HEK293 (cell line): ENCODE results near the gene ANKFN1.
A peak's percentile ranks its signal among the peaks of the same experiment; 100 is the strongest.

Experiments
- CTCF ChIA-PET: fragments of 350-600 bp; formaldehyde crosslinking; extraction: SDS; loops from one replicate; lab custom pipeline; 2021; ENCODE audit warnings: antibody characterized with exemption; lab: Yijun Ruan, JAX
- POLR2A ChIA-PET: fragments of 300-600 bp; formaldehyde crosslinking; extraction: SDS; loops from one replicate; lab custom pipeline; 2020; ENCODE audit warnings: antibody characterized with exemption, inconsistent platforms; lab: Yijun Ruan, JAX
- H3K27ac ChIP-seq: fragments of 200-500 bp; sonication (Bioruptor generic); 2 replicates; pipeline ENCODE4 v1.5.1; 2014; ENCODE audit warnings: low read depth, low read length, control low read depth, inconsistent platforms; ENCODE audit errors: extremely low read depth
- H3K36me3 ChIP-seq, 2 experiments: fragments of 200-500 bp in 1 of 2; sonication (Bioruptor generic) in 1 of 2; 1 replicate in 1 of 2; 2 replicates in 1 of 2; pipeline ENCODE4 v1.5.1; 2014 to 2017; ENCODE audit warnings: inconsistent platforms in 2 of 2, low read length in 2 of 2; ENCODE audit not compliant: control insufficient read depth in 2 of 2, insufficient read depth in 1 of 2
- H3K4me1 ChIP-seq: fragments of 200-500 bp; sonication (Bioruptor generic); 2 replicates; pipeline ENCODE4 v1.5.1; 2014; ENCODE audit warnings: mild to moderate bottlenecking, low read length, inconsistent platforms; ENCODE audit not compliant: control insufficient read depth, insufficient read depth
- H3K4me3 ChIP-seq: 2 replicates; pipeline ENCODE4 v1.5.1; 2011; ENCODE audit warnings: low read depth, mild to moderate bottlenecking, control low read depth, low read length, moderate library complexity
- H3K9me3 ChIP-seq: fragments of 200-500 bp; sonication (Bioruptor generic); 2 replicates; pipeline ENCODE4 v1.5.1; 2014; ENCODE audit warnings: low read depth, low read length, inconsistent platforms; ENCODE audit not compliant: control insufficient read depth, insufficient read depth
- HOXC10 ChIP-seq: sonication (generic); formaldehyde crosslinking; IDR thresholded peaks from 2 replicates; pipeline ENCODE4 v1.8.1; 2023; ENCODE audit warnings: mild to moderate bottlenecking, missing genetic modification reagents
- KLF8 ChIP-seq: fragments of 450-650 bp; formaldehyde crosslinking; IDR thresholded peaks from 2 replicates; pipeline ENCODE4 v1.5.1; 2016; ENCODE audit warnings: missing biosample characterization, missing genetic modification characterization
- MEIS1 ChIP-seq: sonication (generic); formaldehyde crosslinking; IDR thresholded peaks from 2 replicates; pipeline ENCODE4 v1.8.1; 2022; ENCODE audit warnings: missing genetic modification reagents, mild to moderate bottlenecking, borderline replicate concordance
- ZBTB1 ChIP-seq: fragments of 450-650 bp; formaldehyde crosslinking; IDR thresholded peaks from 2 replicates; pipeline ENCODE4 v1.5.1; 2016; ENCODE audit warnings: missing biosample characterization, missing genetic modification characterization
- ZBTB20 ChIP-seq: fragments of 450-650 bp; formaldehyde crosslinking; IDR thresholded peaks from 2 replicates; pipeline ENCODE4 v1.5.1; 2016; ENCODE audit warnings: missing biosample characterization, missing genetic modification characterization
- ZBTB21 ChIP-seq: fragments of 450-650 bp; formaldehyde crosslinking; IDR thresholded peaks from 2 replicates; pipeline ENCODE4 v1.5.1; 2017; ENCODE audit warnings: missing biosample characterization, missing genetic modification characterization
- ZFHX2 ChIP-seq: fragments of 450-650 bp; formaldehyde crosslinking; conservative IDR thresholded peaks from 2 replicates; pipeline ENCODE4 v1.5.1; 2016; ENCODE audit warnings: missing biosample characterization, missing genetic modification characterization
- ZNF121 ChIP-seq: fragments of 450-650 bp; formaldehyde crosslinking; IDR thresholded peaks from 2 replicates; pipeline ENCODE4 v1.5.1; 2016; ENCODE audit warnings: missing biosample characterization, missing genetic modification characterization
- ZNF239 ChIP-seq: fragments of 450-650 bp; formaldehyde crosslinking; IDR thresholded peaks from 2 replicates; pipeline ENCODE4 v1.5.1; 2016; ENCODE audit warnings: missing biosample characterization, missing genetic modification characterization
- ZNF266 ChIP-seq: fragments of 450-650 bp; formaldehyde crosslinking; IDR thresholded peaks from 2 replicates; pipeline ENCODE4 v1.5.1; 2016; ENCODE audit warnings: missing biosample characterization, missing genetic modification characterization, low read depth
- ZNF335 ChIP-seq: fragments of 450-650 bp; formaldehyde crosslinking; conservative IDR thresholded peaks from 2 replicates; pipeline ENCODE4 v1.5.1; 2016; ENCODE audit warnings: missing biosample characterization, missing genetic modification characterization
- ZNF514 ChIP-seq: fragments of 450-650 bp; formaldehyde crosslinking; IDR thresholded peaks from 2 replicates; pipeline ENCODE4 v1.5.1; 2016; ENCODE audit warnings: missing biosample characterization, missing genetic modification characterization
- ZNF571 ChIP-seq: fragments of 450-650 bp; formaldehyde crosslinking; IDR thresholded peaks from 2 replicates; pipeline ENCODE4 v1.5.0; 2017; ENCODE audit warnings: missing biosample characterization, missing genetic modification characterization
- ZNF626 ChIP-seq: fragments of 450-650 bp; sonication (Bioruptor Pico); formaldehyde crosslinking; IDR thresholded peaks from 2 replicates; pipeline ENCODE4 v1.5.1; 2018; ENCODE audit warnings: missing biosample characterization, missing genetic modification characterization, inconsistent platforms
- ZNF664 ChIP-seq: fragments of 450-650 bp; formaldehyde crosslinking; IDR thresholded peaks from 2 replicates; pipeline ENCODE4 v1.5.1; 2016; ENCODE audit warnings: missing biosample characterization, missing genetic modification characterization
- ZNF76 ChIP-seq: fragments of 450-650 bp; formaldehyde crosslinking; IDR thresholded peaks from 2 replicates; pipeline ENCODE4; 2016; ENCODE audit warnings: low read depth, missing biosample characterization, missing genetic modification characterization, borderline replicate concordance
- TF ChIP-seq, protein P1 (sequence below): fragments of 450-650 bp; formaldehyde crosslinking; conservative IDR thresholded peaks from 2 replicates; pipeline ENCODE4 v1.5.1; 2016; ENCODE audit warnings: low read depth, missing biosample characterization, missing genetic modification characterization
- TF ChIP-seq, protein P2 (sequence below): fragments of 450-650 bp; formaldehyde crosslinking; IDR thresholded peaks from 2 replicates; pipeline ENCODE4 v1.5.1; 2016; ENCODE audit warnings: missing biosample characterization, missing genetic modification characterization
- TF ChIP-seq, protein P3 (sequence below): fragments of 450-650 bp; formaldehyde crosslinking; optimal IDR thresholded peaks from 2 replicates; pipeline ENCODE3; 2016; ENCODE audit warnings: missing biosample characterization, mild to moderate bottlenecking, missing genetic modification characterization
- TF ChIP-seq, protein P4 (sequence below): fragments of 450-650 bp; formaldehyde crosslinking; IDR thresholded peaks from 2 replicates; pipeline ENCODE4 v1.5.1; 2016; ENCODE audit warnings: missing biosample characterization, missing genetic modification characterization, low read depth
- TF ChIP-seq, protein P5 (sequence below): fragments of 450-650 bp; formaldehyde crosslinking; IDR thresholded peaks from 2 replicates; pipeline ENCODE4 v1.5.1; 2016; ENCODE audit warnings: missing biosample characterization, missing genetic modification characterization
- TF ChIP-seq, protein P6 (sequence below): fragments of 450-650 bp; formaldehyde crosslinking; IDR thresholded peaks from 2 replicates; pipeline ENCODE4 v1.5.0; 2017; ENCODE audit warnings: missing biosample characterization, missing genetic modification characterization, borderline replicate concordance

Gene ANKFN1

DNA sequence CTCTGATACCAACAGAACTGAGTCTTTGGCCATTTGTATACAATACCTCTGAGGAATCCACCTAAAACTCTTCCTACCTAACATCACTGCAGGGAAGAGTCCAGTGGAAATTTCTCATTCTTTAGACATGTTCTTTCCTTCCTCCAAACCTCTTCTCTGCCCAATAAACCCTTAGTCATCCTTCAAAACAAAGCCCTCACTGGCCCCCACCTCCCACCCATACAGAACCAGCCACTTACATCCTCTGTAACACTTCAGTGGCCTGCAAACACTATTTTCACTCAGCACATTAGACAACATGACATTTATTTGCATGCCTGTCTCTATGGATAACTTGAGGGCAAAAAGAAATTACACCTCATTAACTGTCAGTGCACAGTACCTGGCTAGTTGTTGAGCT is 239.9 kb downstream of the ANKFN1 start (continued):
- no peak for TF ChIP-seq HOXC10 (CRISPR knock-in tag)
- TF ChIP-seq, all 188 proteins: peak for 0

DNA sequence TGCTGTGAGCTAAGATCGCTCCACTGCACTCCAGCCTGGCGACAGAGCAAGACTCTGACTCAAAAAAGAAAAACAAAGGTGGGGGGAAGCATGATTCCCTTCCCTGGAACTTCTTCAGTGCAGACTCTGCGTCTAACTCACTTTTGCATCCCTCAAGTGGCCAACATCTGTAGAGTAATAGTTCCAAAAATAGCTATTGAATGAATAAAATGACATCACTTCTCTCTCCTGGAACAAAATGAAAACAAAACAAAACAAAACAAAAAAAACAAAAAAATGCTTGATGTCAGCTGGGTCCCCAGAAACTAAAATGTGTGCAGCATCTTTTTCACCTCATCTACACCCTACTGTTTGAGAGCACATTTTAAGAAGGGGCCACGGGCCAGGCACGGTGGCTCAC is 242.5 kb downstream of the ANKFN1 start:
- POLR2A ChIA-PET = no interaction called here
- no peaks in the 10 kb centered on the region for H3K4me1 ChIP-seq
- H3K27ac ChIP-seq = no peak overlapping the region
- no peaks in the 10 kb centered on the region for H3K9me3 ChIP-seq
- H3K36me3 ChIP-seq = no peaks in the 10 kb centered on the region
- H3K4me3 ChIP-seq = no peak overlapping the region
- CTCF ChIA-PET = interaction anchor here (0.9 kb wide), 1 partner anchor 320 kb away, joined by 3 read pairs; no protein-coding TSS in a partner anchor
- 0 out of 2 replicates have a peak, but pooled peaks have one; percentile 21 for TF ChIP-seq ZNF335 (tag by site-specific recombination)
- no peak for TF ChIP-seq ZFHX2 (tag by site-specific recombination)
- TF ChIP-seq, protein P1, sequence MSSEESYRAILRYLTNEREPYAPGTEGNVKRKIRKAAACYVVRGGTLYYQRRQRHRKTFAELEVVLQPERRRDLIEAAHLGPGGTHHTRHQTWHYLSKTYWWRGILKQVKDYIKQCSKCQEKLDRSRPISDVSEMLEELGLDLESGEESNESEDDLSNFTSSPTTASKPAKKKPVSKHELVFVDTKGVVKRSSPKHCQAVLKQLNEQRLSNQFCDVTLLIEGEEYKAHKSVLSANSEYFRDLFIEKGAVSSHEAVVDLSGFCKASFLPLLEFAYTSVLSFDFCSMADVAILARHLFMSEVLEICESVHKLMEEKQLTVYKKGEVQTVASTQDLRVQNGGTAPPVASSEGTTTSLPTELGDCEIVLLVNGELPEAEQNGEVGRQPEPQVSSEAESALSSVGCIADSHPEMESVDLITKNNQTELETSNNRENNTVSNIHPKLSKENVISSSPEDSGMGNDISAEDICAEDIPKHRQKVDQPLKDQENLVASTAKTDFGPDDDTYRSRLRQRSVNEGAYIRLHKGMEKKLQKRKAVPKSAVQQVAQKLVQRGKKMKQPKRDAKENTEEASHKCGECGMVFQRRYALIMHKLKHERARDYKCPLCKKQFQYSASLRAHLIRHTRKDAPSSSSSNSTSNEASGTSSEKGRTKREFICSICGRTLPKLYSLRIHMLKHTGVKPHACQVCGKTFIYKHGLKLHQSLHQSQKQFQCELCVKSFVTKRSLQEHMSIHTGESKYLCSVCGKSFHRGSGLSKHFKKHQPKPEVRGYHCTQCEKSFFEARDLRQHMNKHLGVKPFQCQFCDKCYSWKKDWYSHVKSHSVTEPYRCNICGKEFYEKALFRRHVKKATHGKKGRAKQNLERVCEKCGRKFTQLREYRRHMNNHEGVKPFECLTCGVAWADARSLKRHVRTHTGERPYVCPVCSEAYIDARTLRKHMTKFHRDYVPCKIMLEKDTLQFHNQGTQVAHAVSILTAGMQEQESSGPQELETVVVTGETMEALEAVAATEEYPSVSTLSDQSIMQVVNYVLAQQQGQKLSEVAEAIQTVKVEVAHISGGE (tag by site-specific recombination) = no peak
- no peak for TF ChIP-seq ZNF664 (tag by site-specific recombination)
- no peak for TF ChIP-seq ZNF571 (tag by site-specific recombination)
- no peak for TF ChIP-seq ZNF626 (tag by site-specific recombination)
- no peak for TF ChIP-seq ZNF514
- TF ChIP-seq MEIS1 (CRISPR knock-in tag) = no peak
- TF ChIP-seq ZNF239 (tag by site-specific recombination) = no peak
- TF ChIP-seq, protein P2, sequence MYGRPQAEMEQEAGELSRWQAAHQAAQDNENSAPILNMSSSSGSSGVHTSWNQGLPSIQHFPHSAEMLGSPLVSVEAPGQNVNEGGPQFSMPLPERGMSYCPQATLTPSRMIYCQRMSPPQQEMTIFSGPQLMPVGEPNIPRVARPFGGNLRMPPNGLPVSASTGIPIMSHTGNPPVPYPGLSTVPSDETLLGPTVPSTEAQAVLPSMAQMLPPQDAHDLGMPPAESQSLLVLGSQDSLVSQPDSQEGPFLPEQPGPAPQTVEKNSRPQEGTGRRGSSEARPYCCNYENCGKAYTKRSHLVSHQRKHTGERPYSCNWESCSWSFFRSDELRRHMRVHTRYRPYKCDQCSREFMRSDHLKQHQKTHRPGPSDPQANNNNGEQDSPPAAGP (tag by site-specific recombination) = no peak
- TF ChIP-seq, protein P3, sequence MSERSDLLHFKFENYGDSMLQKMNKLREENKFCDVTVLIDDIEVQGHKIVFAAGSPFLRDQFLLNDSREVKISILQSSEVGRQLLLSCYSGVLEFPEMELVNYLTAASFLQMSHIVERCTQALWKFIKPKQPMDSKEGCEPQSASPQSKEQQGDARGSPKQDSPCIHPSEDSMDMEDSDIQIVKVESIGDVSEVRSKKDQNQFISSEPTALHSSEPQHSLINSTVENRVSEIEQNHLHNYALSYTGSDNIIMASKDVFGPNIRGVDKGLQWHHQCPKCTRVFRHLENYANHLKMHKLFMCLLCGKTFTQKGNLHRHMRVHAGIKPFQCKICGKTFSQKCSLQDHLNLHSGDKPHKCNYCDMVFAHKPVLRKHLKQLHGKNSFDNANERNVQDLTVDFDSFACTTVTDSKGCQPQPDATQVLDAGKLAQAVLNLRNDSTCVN (tag by site-specific recombination) = no peak
- TF ChIP-seq ZBTB1 (tag by site-specific recombination) = no peak
- no peak for TF ChIP-seq ZNF76 (tag by site-specific recombination)
- TF ChIP-seq ZNF266 (tag by site-specific recombination) = no peak
- TF ChIP-seq, protein P4, sequence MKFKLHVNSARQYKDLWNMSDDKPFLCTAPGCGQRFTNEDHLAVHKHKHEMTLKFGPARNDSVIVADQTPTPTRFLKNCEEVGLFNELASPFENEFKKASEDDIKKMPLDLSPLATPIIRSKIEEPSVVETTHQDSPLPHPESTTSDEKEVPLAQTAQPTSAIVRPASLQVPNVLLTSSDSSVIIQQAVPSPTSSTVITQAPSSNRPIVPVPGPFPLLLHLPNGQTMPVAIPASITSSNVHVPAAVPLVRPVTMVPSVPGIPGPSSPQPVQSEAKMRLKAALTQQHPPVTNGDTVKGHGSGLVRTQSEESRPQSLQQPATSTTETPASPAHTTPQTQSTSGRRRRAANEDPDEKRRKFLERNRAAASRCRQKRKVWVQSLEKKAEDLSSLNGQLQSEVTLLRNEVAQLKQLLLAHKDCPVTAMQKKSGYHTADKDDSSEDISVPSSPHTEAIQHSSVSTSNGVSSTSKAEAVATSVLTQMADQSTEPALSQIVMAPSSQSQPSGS = peak; percentile 66
- peak; percentile 64; the same call in 1 of the 2 replicates for TF ChIP-seq ZBTB21
- TF ChIP-seq, protein P5, sequence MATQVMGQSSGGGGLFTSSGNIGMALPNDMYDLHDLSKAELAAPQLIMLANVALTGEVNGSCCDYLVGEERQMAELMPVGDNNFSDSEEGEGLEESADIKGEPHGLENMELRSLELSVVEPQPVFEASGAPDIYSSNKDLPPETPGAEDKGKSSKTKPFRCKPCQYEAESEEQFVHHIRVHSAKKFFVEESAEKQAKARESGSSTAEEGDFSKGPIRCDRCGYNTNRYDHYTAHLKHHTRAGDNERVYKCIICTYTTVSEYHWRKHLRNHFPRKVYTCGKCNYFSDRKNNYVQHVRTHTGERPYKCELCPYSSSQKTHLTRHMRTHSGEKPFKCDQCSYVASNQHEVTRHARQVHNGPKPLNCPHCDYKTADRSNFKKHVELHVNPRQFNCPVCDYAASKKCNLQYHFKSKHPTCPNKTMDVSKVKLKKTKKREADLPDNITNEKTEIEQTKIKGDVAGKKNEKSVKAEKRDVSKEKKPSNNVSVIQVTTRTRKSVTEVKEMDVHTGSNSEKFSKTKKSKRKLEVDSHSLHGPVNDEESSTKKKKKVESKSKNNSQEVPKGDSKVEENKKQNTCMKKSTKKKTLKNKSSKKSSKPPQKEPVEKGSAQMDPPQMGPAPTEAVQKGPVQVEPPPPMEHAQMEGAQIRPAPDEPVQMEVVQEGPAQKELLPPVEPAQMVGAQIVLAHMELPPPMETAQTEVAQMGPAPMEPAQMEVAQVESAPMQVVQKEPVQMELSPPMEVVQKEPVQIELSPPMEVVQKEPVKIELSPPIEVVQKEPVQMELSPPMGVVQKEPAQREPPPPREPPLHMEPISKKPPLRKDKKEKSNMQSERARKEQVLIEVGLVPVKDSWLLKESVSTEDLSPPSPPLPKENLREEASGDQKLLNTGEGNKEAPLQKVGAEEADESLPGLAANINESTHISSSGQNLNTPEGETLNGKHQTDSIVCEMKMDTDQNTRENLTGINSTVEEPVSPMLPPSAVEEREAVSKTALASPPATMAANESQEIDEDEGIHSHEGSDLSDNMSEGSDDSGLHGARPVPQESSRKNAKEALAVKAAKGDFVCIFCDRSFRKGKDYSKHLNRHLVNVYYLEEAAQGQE (tag by site-specific recombination) = no peak
- TF ChIP-seq ZBTB20 (tag by site-specific recombination) = no peak
- no peak for TF ChIP-seq KLF8 (tag by site-specific recombination)
- TF ChIP-seq, protein P6, sequence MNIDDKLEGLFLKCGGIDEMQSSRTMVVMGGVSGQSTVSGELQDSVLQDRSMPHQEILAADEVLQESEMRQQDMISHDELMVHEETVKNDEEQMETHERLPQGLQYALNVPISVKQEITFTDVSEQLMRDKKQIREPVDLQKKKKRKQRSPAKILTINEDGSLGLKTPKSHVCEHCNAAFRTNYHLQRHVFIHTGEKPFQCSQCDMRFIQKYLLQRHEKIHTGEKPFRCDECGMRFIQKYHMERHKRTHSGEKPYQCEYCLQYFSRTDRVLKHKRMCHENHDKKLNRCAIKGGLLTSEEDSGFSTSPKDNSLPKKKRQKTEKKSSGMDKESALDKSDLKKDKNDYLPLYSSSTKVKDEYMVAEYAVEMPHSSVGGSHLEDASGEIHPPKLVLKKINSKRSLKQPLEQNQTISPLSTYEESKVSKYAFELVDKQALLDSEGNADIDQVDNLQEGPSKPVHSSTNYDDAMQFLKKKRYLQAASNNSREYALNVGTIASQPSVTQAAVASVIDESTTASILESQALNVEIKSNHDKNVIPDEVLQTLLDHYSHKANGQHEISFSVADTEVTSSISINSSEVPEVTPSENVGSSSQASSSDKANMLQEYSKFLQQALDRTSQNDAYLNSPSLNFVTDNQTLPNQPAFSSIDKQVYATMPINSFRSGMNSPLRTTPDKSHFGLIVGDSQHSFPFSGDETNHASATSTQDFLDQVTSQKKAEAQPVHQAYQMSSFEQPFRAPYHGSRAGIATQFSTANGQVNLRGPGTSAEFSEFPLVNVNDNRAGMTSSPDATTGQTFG = 0 out of 2 replicates have a peak, but pooled peaks have one; percentile 59
- TF ChIP-seq ZNF121 = no peak
